Measurements from ENCODE around the gene SPTBN1.
A peak's percentile ranks its signal among the peaks of the same experiment; 100 is the strongest.

The SPTBN1 gene

GRCh38 chr2:54632733-54633692 lies 176.9 kb downstream of the SPTBN1 start:
- Histone ChIP-seq H3K4me3 (ENCODE audit: low read length) (no peak overlapping the region), H3K27me3 (ENCODE audit: control insufficient read depth, insufficient read depth, low read length) (no peaks in the 10 kb centered on the region), H3K36me3 (ENCODE audit: insufficient read depth, low read length) (peaks cover 66% of the 10 kb centered on the region), H3K4me1 (ENCODE audit: control insufficient read depth, insufficient read depth, low read length) (peaks cover 61% of the 10 kb centered on the region), H3K4me2 (ENCODE audit: low read length) (peak overlapping the region; percentile 3), H3K9ac (ENCODE audit: low read depth, low read length) (peak overlapping the region; percentile 66), H3K9me3 (replicated peaks; ENCODE audit: low read length) (no peaks in the 10 kb centered on the region)

DNA sequence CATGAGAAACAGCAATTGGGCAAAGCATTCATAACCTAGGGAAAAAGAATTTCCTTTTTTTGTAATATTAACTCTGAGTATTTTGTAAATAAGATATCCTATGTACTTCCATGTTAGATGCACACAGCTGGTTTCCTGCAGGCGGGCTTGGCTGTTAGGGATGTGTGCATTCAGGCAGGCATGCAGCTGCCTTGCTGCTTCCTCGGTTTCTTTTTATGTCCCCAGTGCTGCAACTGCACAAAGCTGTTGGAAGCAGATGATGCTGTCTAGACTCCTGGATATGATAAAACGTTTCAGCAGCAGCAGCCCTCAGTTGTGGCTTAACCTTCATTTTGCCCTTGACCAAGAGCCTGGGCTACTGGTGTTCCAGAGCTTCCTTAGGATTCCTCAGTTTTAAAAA lies 177.9 kb downstream of the SPTBN1 start:
- Histone ChIP-seq H3K36me3 (ENCODE audit: insufficient read depth, low read length) (peaks cover 66% of the 10 kb centered on the region), H3K4me2 (ENCODE audit: low read length) (peak overlapping the region; percentile 74), H3K9me3 (replicated peaks; ENCODE audit: low read length) (no peaks in the 10 kb centered on the region), H3K27me3 (ENCODE audit: control insufficient read depth, insufficient read depth, low read length) (no peaks in the 10 kb centered on the region), H3K9ac (ENCODE audit: low read depth, low read length) (peak overlapping the region; percentile 66), H3K4me1 (ENCODE audit: control insufficient read depth, insufficient read depth, low read length) (peaks cover 71% of the 10 kb centered on the region), H3K4me3 (ENCODE audit: low read length) (no peak overlapping the region)

DNA sequence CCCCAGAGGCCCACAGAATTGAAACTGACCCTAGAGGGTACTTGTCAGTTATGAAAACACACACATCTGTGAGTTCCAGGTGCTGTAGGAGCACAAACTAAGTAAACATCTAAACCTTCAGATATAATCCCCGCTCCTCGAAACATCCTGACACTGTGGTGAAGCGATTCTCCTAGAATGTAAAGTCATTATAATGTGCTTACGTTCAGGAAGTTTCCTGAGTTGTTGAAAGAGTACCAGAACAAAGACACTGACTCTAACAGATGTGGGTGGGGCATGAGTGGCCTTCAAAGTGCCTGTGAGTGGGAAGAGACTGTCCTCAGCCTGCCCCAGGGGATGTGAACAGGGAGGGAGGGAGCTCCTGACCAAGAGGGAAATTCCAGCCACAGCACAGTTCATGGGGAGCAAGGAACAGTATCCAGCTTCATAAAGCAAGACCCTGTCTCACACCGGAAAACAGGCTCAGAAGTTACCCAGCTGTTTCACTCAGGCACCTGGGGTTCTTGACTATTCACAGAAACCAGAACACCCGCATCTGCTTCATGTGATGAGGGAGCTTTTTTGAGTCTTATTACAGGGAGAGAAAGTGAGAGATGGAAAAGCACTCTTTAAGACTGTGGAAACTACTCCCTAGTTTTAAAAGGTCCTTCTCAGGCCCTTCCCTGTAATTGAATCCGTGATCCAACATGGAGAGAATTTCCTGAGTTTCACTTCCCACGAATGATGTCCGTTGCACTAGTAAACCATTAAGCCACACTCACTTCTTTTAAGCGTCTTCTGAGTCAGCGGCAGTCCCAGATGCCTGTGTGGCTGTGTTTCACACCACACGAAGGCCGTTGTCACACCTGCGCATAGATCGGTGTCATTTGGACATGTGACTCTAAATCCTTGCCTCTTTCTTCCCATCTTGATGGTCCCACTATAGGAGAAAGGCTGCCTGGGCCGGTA lies 178.7 kb downstream of the SPTBN1 start:
- Histone ChIP-seq H3K9me3 (replicated peaks; ENCODE audit: low read length) (no peaks in the 10 kb centered on the region), H3K4me2 (ENCODE audit: low read length) (peak overlapping the region; percentile 74), H3K4me1 (ENCODE audit: control insufficient read depth, insufficient read depth, low read length) (peaks cover 74% of the 10 kb centered on the region), H3K4me3 (ENCODE audit: low read length) (peak overlapping the region; percentile 35), H3K36me3 (ENCODE audit: insufficient read depth, low read length) (peaks cover 66% of the 10 kb centered on the region), H3K9ac (ENCODE audit: low read depth, low read length) (peak overlapping the region; percentile 66), H3K27me3 (ENCODE audit: control insufficient read depth, insufficient read depth, low read length) (no peaks in the 10 kb centered on the region)

- peaks cover 65% of the 10 kb centered on the region for H3K36me3 ChIP-seq (ENCODE audit: insufficient read depth, low read length)
- no peaks in the 10 kb centered on the region for H3K9me3 ChIP-seq (replicated peaks; ENCODE audit: low read length)
- peak overlapping the region; percentile 66 for H3K9ac ChIP-seq (ENCODE audit: low read depth, low read length)
- no peaks in the 10 kb centered on the region for H3K27me3 ChIP-seq (ENCODE audit: control insufficient read depth, insufficient read depth, low read length)
- peak overlapping the region; percentile 35 for H3K4me3 ChIP-seq (ENCODE audit: low read length)
- H3K4me2 ChIP-seq (ENCODE audit: low read length), result peak overlapping the region; percentile 74
- H3K4me1 ChIP-seq (ENCODE audit: control insufficient read depth, insufficient read depth, low read length), result peaks cover 75% of the 10 kb centered on the region
Observed at GRCh38 chr2:54635554-54636152, 179.5 kb downstream of the SPTBN1 start.

- Histone ChIP-seq H3K36me3 (ENCODE audit: insufficient read depth, low read length) (peaks cover 62% of the 10 kb centered on the region), H3K4me3 (ENCODE audit: low read length) (no peak overlapping the region), H3K9ac (ENCODE audit: low read depth, low read length) (no peak overlapping the region), H3K4me1 (ENCODE audit: control insufficient read depth, insufficient read depth, low read length) (peaks cover 72% of the 10 kb centered on the region), H3K4me2 (ENCODE audit: low read length) (no peak overlapping the region), H3K9me3 (replicated peaks; ENCODE audit: low read length) (no peaks in the 10 kb centered on the region), H3K27me3 (ENCODE audit: control insufficient read depth, insufficient read depth, low read length) (no peaks in the 10 kb centered on the region)
Observed at GRCh38 chr2:54636415-54637139, 180.4 kb downstream of the SPTBN1 start.

DNA sequence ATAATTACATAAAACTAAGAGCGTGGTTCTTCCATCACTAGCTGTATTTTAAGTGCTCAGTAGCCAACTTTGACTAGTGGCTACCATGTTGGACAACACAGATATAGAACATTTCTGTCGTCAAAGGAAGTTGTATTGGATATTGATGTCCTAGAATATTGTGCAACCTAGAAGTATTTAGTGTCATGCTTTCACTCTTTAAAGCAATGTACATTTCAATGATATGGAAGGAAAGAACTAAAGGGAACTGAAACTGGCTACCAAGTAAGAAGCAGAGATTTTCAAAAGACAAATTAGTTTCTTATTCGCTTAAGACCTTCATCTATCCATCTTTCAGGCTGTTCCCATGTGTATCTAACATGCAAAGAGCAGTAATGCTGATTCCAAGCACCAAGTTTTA lies 182.0 kb downstream of the SPTBN1 start:
- H3K4me2 ChIP-seq (ENCODE audit: low read length), result no peak overlapping the region
- H3K9ac ChIP-seq (ENCODE audit: low read depth, low read length), result no peak overlapping the region
- no peaks in the 10 kb centered on the region for H3K9me3 ChIP-seq (replicated peaks; ENCODE audit: low read length)
- peaks cover 61% of the 10 kb centered on the region for H3K4me1 ChIP-seq (ENCODE audit: control insufficient read depth, insufficient read depth, low read length)
- peaks cover 62% of the 10 kb centered on the region for H3K36me3 ChIP-seq (ENCODE audit: insufficient read depth, low read length)
- no peaks in the 10 kb centered on the region for H3K27me3 ChIP-seq (ENCODE audit: control insufficient read depth, insufficient read depth, low read length)
- H3K4me3 ChIP-seq (ENCODE audit: low read length), result no peak overlapping the region

GRCh38 chr2:54638774-54639187 lies 182.7 kb downstream of the SPTBN1 start:
- no peaks in the 10 kb centered on the region for H3K27me3 ChIP-seq (ENCODE audit: control insufficient read depth, insufficient read depth, low read length)
- H3K9me3 ChIP-seq (replicated peaks; ENCODE audit: low read length), result no peaks in the 10 kb centered on the region
- peaks cover 65% of the 10 kb centered on the region for H3K36me3 ChIP-seq (ENCODE audit: insufficient read depth, low read length)
- no peak overlapping the region for H3K4me2 ChIP-seq (ENCODE audit: low read length)
- peaks cover 54% of the 10 kb centered on the region for H3K4me1 ChIP-seq (ENCODE audit: control insufficient read depth, insufficient read depth, low read length)
- no peak overlapping the region for H3K4me3 ChIP-seq (ENCODE audit: low read length)
- H3K9ac ChIP-seq (ENCODE audit: low read depth, low read length), result no peak overlapping the region

GRCh38 chr2:54639609-54640008 lies 183.5 kb downstream of the SPTBN1 start:
- no peak overlapping the region for H3K4me2 ChIP-seq (ENCODE audit: low read length)
- peaks cover 73% of the 10 kb centered on the region for H3K36me3 ChIP-seq (ENCODE audit: insufficient read depth, low read length)
- no peak overlapping the region for H3K4me3 ChIP-seq (ENCODE audit: low read length)
- H3K4me1 ChIP-seq (ENCODE audit: control insufficient read depth, insufficient read depth, low read length), result peaks cover 46% of the 10 kb centered on the region
- H3K27me3 ChIP-seq (ENCODE audit: control insufficient read depth, insufficient read depth, low read length), result no peaks in the 10 kb centered on the region
- H3K9ac ChIP-seq (ENCODE audit: low read depth, low read length), result no peak overlapping the region
- no peaks in the 10 kb centered on the region for H3K9me3 ChIP-seq (replicated peaks; ENCODE audit: low read length)

GRCh38 chr2:54640834-54641540 lies 184.9 kb downstream of the SPTBN1 start:
- H3K4me2 ChIP-seq (ENCODE audit: low read length), result no peak overlapping the region
- H3K4me3 ChIP-seq (ENCODE audit: low read length), result no peak overlapping the region
- no peak overlapping the region for H3K9ac ChIP-seq (ENCODE audit: low read depth, low read length)
- H3K36me3 ChIP-seq (ENCODE audit: insufficient read depth, low read length), result peaks cover 86% of the 10 kb centered on the region
- H3K27me3 ChIP-seq (ENCODE audit: control insufficient read depth, insufficient read depth, low read length), result no peaks in the 10 kb centered on the region
- no peaks in the 10 kb centered on the region for H3K9me3 ChIP-seq (replicated peaks; ENCODE audit: low read length)
- peaks cover 32% of the 10 kb centered on the region for H3K4me1 ChIP-seq (ENCODE audit: control insufficient read depth, insufficient read depth, low read length)

DNA sequence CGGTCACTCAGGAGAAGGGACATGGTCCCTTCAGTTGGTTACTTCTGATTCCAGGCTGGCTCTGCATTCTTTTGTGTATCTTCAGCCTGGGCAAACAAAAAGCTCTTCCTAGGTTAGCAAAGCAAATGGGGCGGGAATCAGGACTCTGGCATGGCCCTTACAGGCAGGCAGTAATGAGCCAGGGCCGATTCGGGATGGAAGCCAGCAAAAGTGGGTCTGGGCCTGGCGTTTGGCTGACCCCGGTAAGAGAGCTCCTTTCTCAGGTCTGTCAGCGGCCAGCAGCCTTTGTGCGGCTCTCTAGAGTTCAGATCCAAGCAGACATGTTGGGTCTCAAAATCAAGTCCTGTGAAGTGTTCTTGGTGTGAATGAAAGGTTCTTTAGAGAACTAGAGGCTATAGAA lies 185.9 kb downstream of the SPTBN1 start:
- no peak overlapping the region for H3K4me2 ChIP-seq (ENCODE audit: low read length)
- H3K36me3 ChIP-seq (ENCODE audit: insufficient read depth, low read length), result peaks cover 90% of the 10 kb centered on the region
- H3K4me3 ChIP-seq (ENCODE audit: low read length), result no peak overlapping the region
- peaks cover 24% of the 10 kb centered on the region for H3K4me1 ChIP-seq (ENCODE audit: control insufficient read depth, insufficient read depth, low read length)
- H3K27me3 ChIP-seq (ENCODE audit: control insufficient read depth, insufficient read depth, low read length), result no peaks in the 10 kb centered on the region
- H3K9me3 ChIP-seq (replicated peaks; ENCODE audit: low read length), result no peaks in the 10 kb centered on the region
- no peak overlapping the region for H3K9ac ChIP-seq (ENCODE audit: low read depth, low read length)
